Activated B cell treated with CpG ODN at 0.5 μM for 24 hours (primary cell): ENCODE data around the gene AQR. TPM values are rescaled to one million over a fixed set of nuclear protein-coding genes. Genes with fewer than 3 reads are reported as not detected.
"Not testable (repeated sequence)": the region's sequence is repeated elsewhere in the genome, so short reads cannot be mapped to it uniquely, and the experiment has no call there.

Source experiments
- ATAC-seq: fragments of 200-7000 bp; cut with Tn5 transposase; one replicate; pipeline ENCODE4 v1.10.0; 2021; ENCODE audit warnings: low read depth, mild to moderate bottlenecking, moderate library complexity
- CTCF ChIA-PET: fragments of 350-600 bp; sonication (Branson Sonifier 250); formaldehyde crosslinking; loops from one replicate; lab custom pipeline; 2021; ENCODE audit warnings: antibody characterized with exemption; lab: Charles Lee
- POLR2A ChIA-PET: fragments of 350-600 bp; sonication (Branson Sonifier 250); formaldehyde crosslinking; loops from one replicate; lab custom pipeline; 2021; ENCODE audit warnings: antibody characterized with exemption; lab: Charles Lee
- DNase-seq: peaks from one replicate; pipeline ENCODE4 v3.0.0; 2022
- H3K27ac Mint-ChIP-seq: one replicate; pipeline ENCODE4 v1.8.0; 2020; ENCODE audit warnings: mixed read lengths
- H3K27me3 Mint-ChIP-seq: one replicate; pipeline ENCODE4 v1.8.0; 2021; ENCODE audit warnings: mixed read lengths
- H3K36me3 Mint-ChIP-seq: one replicate; pipeline ENCODE4 v1.8.0; 2021; ENCODE audit warnings: low read depth, mixed read lengths
- H3K4me1 Mint-ChIP-seq: one replicate; pipeline ENCODE4 v1.8.0; 2021; ENCODE audit warnings: mixed read lengths
- H3K4me3 Mint-ChIP-seq: one replicate; pipeline ENCODE4 v1.8.0; 2020; ENCODE audit warnings: mild to moderate bottlenecking, mixed read lengths
- H3K9me3 Mint-ChIP-seq: one replicate; pipeline ENCODE4 v1.8.0; 2020; ENCODE audit warnings: mixed read lengths
- CTCF ChIP-seq: fragments of 200-600 bp; IDR thresholded peaks from one replicate; pipeline ENCODE4 v1.8.0; 2022; ENCODE audit warnings: antibody characterized with exemption, mild to moderate bottlenecking
- intact Hi-C: fragments of 100-400 bp; cut with micrococcal nuclease; formaldehyde crosslinking; loops from one replicate; pipeline ENCODE4 v1.15.1; 2024
- total RNA-seq: library from RNA; stranded (reverse); gene quantifications from 2 replicates; pipeline ENCODE4 v1.2.3, GENCODE V29; 2022

The AQR gene
- total RNA-seq, 1 donor from 2014 or later = 48.6 TPM

GRCh38 chr15:34810443-34811129 is 159.0 kb downstream of the AQR start:
- Mint-ChIP-seq H3K4me3 (no peak overlapping the region), H3K27ac (no peak overlapping the region), H3K4me1 (no peaks in the 10 kb centered on the region), H3K36me3 (no peaks in the 10 kb centered on the region), H3K27me3 (peaks cover 14% of the 10 kb centered on the region), H3K9me3 (peaks cover 5% of the 10 kb centered on the region)
- ChIA-PET POLR2A (no interaction called here), CTCF (no interaction called here)
- ATAC-seq (no peak), DNase-seq (no peak)
- intact Hi-C loops = no loop called here
- no peak for TF ChIP-seq CTCF

DNA sequence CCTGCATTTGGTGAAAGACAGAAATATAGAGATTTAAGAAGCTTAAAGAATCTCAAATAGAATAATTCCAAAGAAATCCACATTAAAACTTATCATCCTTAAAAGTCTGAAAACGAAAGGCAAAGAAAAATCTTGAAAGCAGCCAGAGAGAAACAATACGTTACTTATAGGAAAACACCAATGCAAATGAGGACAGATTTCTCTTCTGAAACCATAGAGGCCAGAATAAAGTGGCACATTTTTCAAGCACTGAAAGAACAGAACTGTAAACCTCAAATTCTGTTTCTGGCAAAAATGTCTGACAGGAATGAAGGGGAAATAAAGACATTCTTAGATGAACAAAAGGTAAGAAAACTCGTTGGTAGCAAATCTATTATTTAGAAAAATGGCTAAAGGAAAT is 160.4 kb downstream of the AQR start:
- Mint-ChIP-seq H3K9me3 (peaks cover 5% of the 10 kb centered on the region), H3K27me3 (peaks cover 12% of the 10 kb centered on the region), H3K36me3 (no peaks in the 10 kb centered on the region), H3K4me1 (no peaks in the 10 kb centered on the region), H3K4me3 (no peak overlapping the region), H3K27ac (no peak overlapping the region)
- intact Hi-C loops = no loop called here
- DNase-seq = no peak
- TF ChIP-seq CTCF = no peak
- ChIA-PET CTCF (no interaction called here), POLR2A (no interaction called here)
- no peak for ATAC-seq

DNA sequence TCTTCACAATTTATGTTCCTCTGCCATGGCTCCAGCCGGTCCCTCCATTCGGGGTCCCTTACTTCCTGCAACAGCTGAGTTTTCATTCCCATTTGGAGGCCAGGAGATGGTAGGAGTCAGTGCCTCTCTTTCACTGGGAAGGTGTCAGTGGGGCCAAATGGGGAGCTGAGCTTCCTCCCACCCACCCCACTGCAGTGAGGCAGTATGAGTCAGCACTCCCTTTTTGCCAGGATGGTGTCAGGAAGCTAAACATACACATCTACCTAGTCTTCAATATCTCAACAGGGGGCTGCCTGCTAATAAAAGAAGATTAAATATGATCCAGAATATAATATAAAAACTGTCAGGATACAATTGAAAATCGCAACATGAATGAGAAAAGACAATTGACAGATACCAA is 161.5 kb downstream of the AQR start:
- DNase-seq (no peak), ATAC-seq (no peak)
- TF ChIP-seq CTCF = no peak
- Mint-ChIP-seq H3K9me3 (peaks cover 5% of the 10 kb centered on the region), H3K4me1 (no peaks in the 10 kb centered on the region), H3K27me3 (peaks cover 10% of the 10 kb centered on the region), H3K27ac (no peak overlapping the region), H3K36me3 (no peaks in the 10 kb centered on the region), H3K4me3 (no peak overlapping the region)
- ChIA-PET POLR2A (no interaction called here), CTCF (no interaction called here)
- intact Hi-C loops = no loop called here

- H3K27me3 Mint-ChIP-seq, H3K36me3 Mint-ChIP-seq, DNase-seq, ATAC-seq, H3K9me3 Mint-ChIP-seq, H3K27ac Mint-ChIP-seq, H3K4me1 Mint-ChIP-seq, intact Hi-C loops, CTCF ChIA-PET, H3K4me3 Mint-ChIP-seq, POLR2A ChIA-PET: not testable (repeated sequence)
These were observed 162.3 kb downstream of the AQR start for GRCh38 chr15:34807241-34807640.

GRCh38 chr15:34804776-34805175 is 164.8 kb downstream of the AQR start:
- Mint-ChIP-seq H3K4me3 (no peak overlapping the region), H3K27ac (no peak overlapping the region), H3K4me1 (no peaks in the 10 kb centered on the region), H3K36me3 (no peaks in the 10 kb centered on the region), H3K9me3 (peaks cover 5% of the 10 kb centered on the region), H3K27me3 (peaks cover 12% of the 10 kb centered on the region)
- POLR2A ChIA-PET = no interaction called here
- no peak for TF ChIP-seq CTCF
- intact Hi-C loops = no loop called here
- no peak for ATAC-seq
- DNase-seq = no peak
- CTCF ChIA-PET = no interaction called here

- Mint-ChIP-seq H3K27me3 (peaks cover 14% of the 10 kb centered on the region), H3K27ac (no peak overlapping the region), H3K36me3 (no peaks in the 10 kb centered on the region), H3K4me1 (no peaks in the 10 kb centered on the region), H3K4me3 (no peak overlapping the region), H3K9me3 (peaks cover 5% of the 10 kb centered on the region)
- POLR2A ChIA-PET = no interaction called here
- ATAC-seq (no peak), DNase-seq (no peak)
- TF ChIP-seq CTCF = no peak
- CTCF ChIA-PET = no interaction called here
- intact Hi-C loops = no loop called here
These were observed 165.4 kb downstream of the AQR start for GRCh38 chr15:34804113-34804512.
